GM23338 (cell line): Measurements from ENCODE around the gene ISY1. TPM values are rescaled to one million over a fixed set of nuclear protein-coding genes. Genes with fewer than 3 reads are reported as not detected.
A peak's percentile ranks its signal among the peaks of the same experiment; 100 is the strongest.

Experiments used
- ATAC-seq: fragments of 200-7000 bp; cut with Tn5 transposase; 3 replicates; pipeline ENCODE4 v1.9.1; 2020
- DNase-seq: peaks from one replicate; pipeline ENCODE4 v3.0.0-alpha.2; 2015; ENCODE audit warnings: low spot score
- H2AFZ ChIP-seq: fragments of 200-600 bp; sonication (generic); 2 replicates; pipeline ENCODE4 v1.8.0; 2016; ENCODE audit warnings: antibody characterized with exemption, mild to moderate bottlenecking, moderate library complexity
- H3F3A ChIP-seq: fragments of 200-600 bp; sonication (generic); replicated peaks from 2 replicates; pipeline ENCODE4 v1.8.0; 2017; ENCODE audit warnings: antibody characterized with exemption, mixed run types, low read depth
- H3K27ac ChIP-seq: fragments of 200-600 bp; sonication (generic); 2 replicates; pipeline ENCODE4 v1.6.1; 2016; ENCODE audit warnings: low read depth
- H3K27me3 ChIP-seq: fragments of 200-600 bp; sonication (generic); 2 replicates; pipeline ENCODE4 v1.8.0; 2016; ENCODE audit warnings: mild to moderate bottlenecking, mixed run types, moderate library complexity; ENCODE audit not compliant: insufficient read depth
- H3K36me3 ChIP-seq: fragments of 200-600 bp; sonication (generic); 2 replicates; pipeline ENCODE4 v1.8.0; 2016; ENCODE audit warnings: mild to moderate bottlenecking; ENCODE audit not compliant: insufficient read depth
- H3K4me1 ChIP-seq: fragments of 200-600 bp; sonication (generic); 2 replicates; pipeline ENCODE4 v1.8.0; 2016; ENCODE audit warnings: mild to moderate bottlenecking, moderate library complexity; ENCODE audit not compliant: insufficient read depth
- H3K4me2 ChIP-seq: fragments of 200-600 bp; sonication (generic); 2 replicates; pipeline ENCODE4 v1.7.1; 2017; ENCODE audit warnings: mixed run types
- H3K4me3 ChIP-seq: fragments of 200-600 bp; sonication (generic); 2 replicates; pipeline ENCODE4 v1.6.1; 2016; ENCODE audit warnings: mixed run types
- H3K79me2 ChIP-seq: fragments of 200-600 bp; sonication (generic); replicated peaks from 2 replicates; pipeline ENCODE4 v1.8.0; 2017; ENCODE audit warnings: mild to moderate bottlenecking; ENCODE audit not compliant: insufficient read depth
- H3K9me2 ChIP-seq: fragments of 200-600 bp; sonication (generic); 2 replicates; pipeline ENCODE4 v1.8.0; 2017; ENCODE audit not compliant: insufficient read depth
- H4K20me1 ChIP-seq: fragments of 200-600 bp; sonication (generic); replicated peaks from 2 replicates; pipeline ENCODE4 v1.8.0; 2017; ENCODE audit warnings: mild to moderate bottlenecking; ENCODE audit not compliant: insufficient read depth
- H3K27ac Mint-ChIP-seq: 2 replicates; pipeline ENCODE4 v1.8.0; 2020; ENCODE audit warnings: inconsistent platforms, mild to moderate bottlenecking, moderate library complexity, mixed read lengths
- H3K27me3 Mint-ChIP-seq: 3 replicates; pipeline ENCODE4 v1.8.0; 2022; ENCODE audit warnings: low read depth, mild to moderate bottlenecking, moderate library complexity, mixed read lengths, inconsistent platforms; ENCODE audit not compliant: insufficient read depth, poor library complexity
- H3K36me3 Mint-ChIP-seq: 3 replicates; pipeline ENCODE4 v1.8.0; 2021; ENCODE audit warnings: low read depth, mild to moderate bottlenecking, inconsistent platforms, moderate library complexity, mixed read lengths
- H3K4me1 Mint-ChIP-seq: 3 replicates; pipeline ENCODE4 v1.8.0; 2020; ENCODE audit warnings: mild to moderate bottlenecking, inconsistent platforms, mixed read lengths
- H3K4me3 Mint-ChIP-seq: 3 replicates; pipeline ENCODE4 v1.8.0; 2021; ENCODE audit warnings: moderate library complexity, mild to moderate bottlenecking, inconsistent platforms, mixed read lengths
- H3K9me3 Mint-ChIP-seq: 3 replicates; pipeline ENCODE4 v1.8.0; 2020; ENCODE audit warnings: moderate library complexity, mild to moderate bottlenecking, inconsistent platforms, mixed read lengths
- EZH2phosphoT487 ChIP-seq: fragments of 200-600 bp; sonication (generic); IDR thresholded peaks from one replicate; pipeline ENCODE4 v1.8.1; 2018; ENCODE audit warnings: antibody characterized with exemption; ENCODE audit not compliant: unreplicated experiment
- NANOG ChIP-seq: IDR thresholded peaks from 2 replicates; pipeline ENCODE4 v1.6.1; 2016; ENCODE audit warnings: antibody characterized with exemption, borderline replicate concordance
- ZNF114 ChIP-seq: fragments of 250-450 bp; sonication (Bioruptor Pico); IDR thresholded peaks from 2 replicates; pipeline ENCODE4 v1.5.0; 2020; ENCODE audit warnings: mild to moderate bottlenecking, moderate library complexity
- ZNF331 ChIP-seq: fragments of 250-450 bp; sonication (Bioruptor Pico); IDR thresholded peaks from 2 replicates; pipeline ENCODE4 v1.5.0; 2020; ENCODE audit warnings: low read depth, mild to moderate bottlenecking, moderate library complexity
- polyA plus RNA-seq: library from polyadenylated mRNA; unstranded; fragments of >200 nt; fragmentation: Nextera tagmentation; extraction: Ambion mirVana; gene quantifications from 2 replicates; pipeline ENCODE4 v1.2.1, GENCODE V29; 2016
- total RNA-seq: library from RNA; depleted of rRNA; stranded (reverse); fragments of >200 nt; shearing (Covaris generic); gene quantifications from 2 replicates; pipeline ENCODE4 v1.2.3, GENCODE V29; 2014
- TF ChIP-seq, protein P1 (sequence below): fragments of 250-450 bp; sonication (Bioruptor Pico); IDR thresholded peaks from 2 replicates; pipeline ENCODE4 v1.5.0; 2020; ENCODE audit warnings: mild to moderate bottlenecking, moderate library complexity

Gene ISY1
- total and polyA plus RNA-seq, 2 experiments from 2014 or later: 11.3 to 23.6 TPM

DNA sequence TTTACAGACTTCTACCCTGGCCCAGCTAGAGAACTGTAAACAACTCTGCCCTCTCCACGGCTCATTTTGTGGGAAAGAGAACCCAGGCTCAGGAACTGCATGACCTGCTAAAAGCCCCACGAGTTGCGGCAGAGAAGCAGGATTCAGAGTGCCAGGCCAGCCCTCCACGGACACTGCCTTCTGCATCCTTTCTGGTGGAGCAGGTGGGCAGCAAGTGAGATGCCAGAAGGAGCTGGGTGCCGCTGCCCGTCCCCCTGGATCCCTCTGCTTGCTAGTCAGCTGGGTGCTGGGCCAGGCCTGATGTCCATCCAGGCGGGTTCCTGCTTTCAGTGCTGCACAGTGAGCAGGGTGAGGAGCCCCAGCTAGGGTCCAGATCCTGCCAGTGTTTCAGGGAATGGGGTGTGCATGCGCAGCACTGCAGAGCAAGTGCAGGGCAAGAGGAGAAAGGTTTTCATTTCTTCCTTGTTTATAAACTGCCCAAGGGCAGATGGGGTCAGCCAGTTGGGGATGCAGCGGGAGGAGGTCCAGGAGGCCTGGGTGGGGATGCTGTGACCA, 34.1 kb downstream of the ISY1 start:
- H3K4me3 ChIP-seq: no peak overlapping the region
- ATAC-seq: no peak
- no peaks in the 10 kb centered on the region for H3K9me2 ChIP-seq
- no peak overlapping the region for H2AFZ ChIP-seq
- H3F3A ChIP-seq: peaks cover 8% of the 10 kb centered on the region
- Mint-ChIP-seq H3K4me1 (peaks cover 10% of the 10 kb centered on the region), H3K9me3 (no peaks in the 10 kb centered on the region; the same call in 2 of the 3 replicates), H3K4me3 (no peak overlapping the region), H3K36me3 (peaks cover 16% of the 10 kb centered on the region), H3K27me3 (peaks cover 17% of the 10 kb centered on the region), H3K27ac (no peak overlapping the region)
- TF ChIP-seq, protein P1, sequence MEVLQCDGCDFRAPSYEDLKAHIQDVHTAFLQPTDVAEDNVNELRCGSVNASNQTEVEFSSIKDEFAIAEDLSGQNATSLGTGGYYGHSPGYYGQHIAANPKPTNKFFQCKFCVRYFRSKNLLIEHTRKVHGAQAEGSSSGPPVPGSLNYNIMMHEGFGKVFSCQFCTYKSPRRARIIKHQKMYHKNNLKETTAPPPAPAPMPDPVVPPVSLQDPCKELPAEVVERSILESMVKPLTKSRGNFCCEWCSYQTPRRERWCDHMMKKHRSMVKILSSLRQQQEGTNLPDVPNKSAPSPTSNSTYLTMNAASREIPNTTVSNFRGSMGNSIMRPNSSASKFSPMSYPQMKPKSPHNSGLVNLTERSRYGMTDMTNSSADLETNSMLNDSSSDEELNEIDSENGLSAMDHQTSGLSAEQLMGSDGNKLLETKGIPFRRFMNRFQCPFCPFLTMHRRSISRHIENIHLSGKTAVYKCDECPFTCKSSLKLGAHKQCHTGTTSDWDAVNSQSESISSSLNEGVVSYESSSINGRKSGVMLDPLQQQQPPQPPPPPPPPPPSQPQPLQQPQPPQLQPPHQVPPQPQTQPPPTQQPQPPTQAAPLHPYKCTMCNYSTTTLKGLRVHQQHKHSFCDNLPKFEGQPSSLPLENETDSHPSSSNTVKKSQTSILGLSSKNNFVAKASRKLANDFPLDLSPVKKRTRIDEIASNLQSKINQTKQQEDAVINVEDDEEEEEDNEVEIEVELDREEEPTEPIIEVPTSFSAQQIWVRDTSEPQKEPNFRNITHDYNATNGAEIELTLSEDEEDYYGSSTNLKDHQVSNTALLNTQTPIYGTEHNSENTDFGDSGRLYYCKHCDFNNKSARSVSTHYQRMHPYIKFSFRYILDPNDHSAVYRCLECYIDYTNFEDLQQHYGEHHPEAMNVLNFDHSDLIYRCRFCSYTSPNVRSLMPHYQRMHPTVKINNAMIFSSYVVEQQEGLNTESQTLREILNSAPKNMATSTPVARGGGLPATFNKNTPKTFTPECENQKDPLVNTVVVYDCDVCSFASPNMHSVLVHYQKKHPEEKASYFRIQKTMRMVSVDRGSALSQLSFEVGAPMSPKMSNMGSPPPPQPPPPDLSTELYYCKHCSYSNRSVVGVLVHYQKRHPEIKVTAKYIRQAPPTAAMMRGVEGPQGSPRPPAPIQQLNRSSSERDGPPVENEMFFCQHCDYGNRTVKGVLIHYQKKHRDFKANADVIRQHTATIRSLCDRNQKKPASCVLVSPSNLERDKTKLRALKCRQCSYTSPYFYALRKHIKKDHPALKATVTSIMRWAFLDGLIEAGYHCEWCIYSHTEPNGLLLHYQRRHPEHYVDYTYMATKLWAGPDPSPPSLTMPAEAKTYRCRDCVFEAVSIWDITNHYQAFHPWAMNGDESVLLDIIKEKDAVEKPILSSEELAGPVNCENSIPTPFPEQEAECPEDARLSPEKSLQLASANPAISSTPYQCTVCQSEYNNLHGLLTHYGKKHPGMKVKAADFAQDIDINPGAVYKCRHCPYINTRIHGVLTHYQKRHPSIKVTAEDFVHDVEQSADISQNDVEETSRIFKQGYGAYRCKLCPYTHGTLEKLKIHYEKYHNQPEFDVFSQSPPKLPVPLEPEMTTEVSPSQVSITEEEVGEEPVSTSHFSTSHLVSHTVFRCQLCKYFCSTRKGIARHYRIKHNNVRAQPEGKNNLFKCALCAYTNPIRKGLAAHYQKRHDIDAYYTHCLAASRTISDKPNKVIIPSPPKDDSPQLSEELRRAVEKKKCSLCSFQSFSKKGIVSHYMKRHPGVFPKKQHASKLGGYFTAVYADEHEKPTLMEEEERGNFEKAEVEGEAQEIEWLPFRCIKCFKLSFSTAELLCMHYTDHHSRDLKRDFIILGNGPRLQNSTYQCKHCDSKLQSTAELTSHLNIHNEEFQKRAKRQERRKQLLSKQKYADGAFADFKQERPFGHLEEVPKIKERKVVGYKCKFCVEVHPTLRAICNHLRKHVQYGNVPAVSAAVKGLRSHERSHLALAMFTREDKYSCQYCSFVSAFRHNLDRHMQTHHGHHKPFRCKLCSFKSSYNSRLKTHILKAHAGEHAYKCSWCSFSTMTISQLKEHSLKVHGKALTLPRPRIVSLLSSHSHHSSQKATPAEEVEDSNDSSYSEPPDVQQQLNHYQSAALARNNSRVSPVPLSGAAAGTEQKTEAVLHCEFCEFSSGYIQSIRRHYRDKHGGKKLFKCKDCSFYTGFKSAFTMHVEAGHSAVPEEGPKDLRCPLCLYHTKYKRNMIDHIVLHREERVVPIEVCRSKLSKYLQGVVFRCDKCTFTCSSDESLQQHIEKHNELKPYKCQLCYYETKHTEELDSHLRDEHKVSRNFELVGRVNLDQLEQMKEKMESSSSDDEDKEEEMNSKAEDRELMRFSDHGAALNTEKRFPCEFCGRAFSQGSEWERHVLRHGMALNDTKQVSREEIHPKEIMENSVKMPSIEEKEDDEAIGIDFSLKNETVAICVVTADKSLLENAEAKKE (CRISPR knock-in tag): no peak
- no peak overlapping the region for H3K4me2 ChIP-seq
- no peaks in the 10 kb centered on the region for H3K79me2 ChIP-seq
- H3K27ac ChIP-seq: no peak overlapping the region
- 0 out of 2 replicates have a peak, but pooled peaks cover 4% of the 10 kb centered on the region for H3K36me3 ChIP-seq
- DNase-seq: no peak
- no peaks in the 10 kb centered on the region for H3K27me3 ChIP-seq
- H4K20me1 ChIP-seq: no peaks in the 10 kb centered on the region
- H3K4me1 ChIP-seq: peaks cover 8% of the 10 kb centered on the region; the same call in 1 of the 2 replicates

DNA sequence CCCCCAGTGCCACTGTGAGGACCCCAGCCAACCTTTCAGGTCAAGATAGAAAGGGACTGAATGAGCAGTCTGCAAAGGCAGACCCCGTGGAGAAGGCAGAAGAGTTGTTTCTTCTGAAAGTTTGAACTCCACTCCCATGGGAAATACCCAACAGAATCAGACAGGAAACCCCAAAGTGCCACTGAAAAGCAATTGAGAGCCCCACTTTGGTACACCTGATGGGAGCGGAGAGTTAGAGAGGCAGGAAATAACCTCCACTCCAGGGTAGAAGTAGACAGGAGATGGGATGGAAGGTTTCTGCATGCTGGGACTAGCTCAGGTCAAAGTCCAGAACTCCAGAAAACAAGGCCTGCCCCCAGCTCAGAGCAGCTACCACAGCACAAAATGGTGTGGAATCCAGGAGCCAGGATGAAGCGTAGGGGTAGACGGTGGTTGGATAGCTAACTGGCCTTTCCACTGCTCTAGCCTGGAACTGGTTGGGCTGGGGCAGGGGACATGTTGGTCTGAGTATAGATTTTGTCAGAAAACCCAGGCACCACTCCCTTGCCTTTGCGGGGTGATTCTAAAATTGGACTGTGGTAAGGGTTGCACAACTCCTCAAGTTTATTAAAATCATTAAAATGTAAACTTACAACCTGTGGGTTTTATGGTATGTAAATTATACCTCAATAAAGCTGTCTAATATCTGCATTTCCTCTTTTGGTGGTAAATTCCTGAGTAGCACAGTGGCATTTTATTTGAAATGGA, 37.4 kb downstream of the ISY1 start:
- DNase-seq (no peak), ATAC-seq (no peak)
- peaks cover 28% of the 10 kb centered on the region for H3K4me1 Mint-ChIP-seq
- H3K27ac Mint-ChIP-seq: no peak overlapping the region
- Histone ChIP-seq H3K27me3 (no peaks in the 10 kb centered on the region), H3K4me3 (peak overlapping the region; percentile 92; the same call in 1 of the 2 replicates), H3K27ac (no peak overlapping the region), H3K9me2 (no peaks in the 10 kb centered on the region), H3K79me2 (peaks cover 18% of the 10 kb centered on the region), H3F3A (peaks cover 8% of the 10 kb centered on the region), H3K36me3 (no peaks in the 10 kb centered on the region), H3K4me1 (peaks cover 26% of the 10 kb centered on the region), H4K20me1 (no peaks in the 10 kb centered on the region), H3K4me2 (peak overlapping the region; percentile 97), H2AFZ (no peak overlapping the region)
- peak overlapping the region; percentile 29; the same call in 2 of the 3 replicates for H3K4me3 Mint-ChIP-seq
- peaks cover 22% of the 10 kb centered on the region for H3K27me3 Mint-ChIP-seq
- no peaks in the 10 kb centered on the region for H3K36me3 Mint-ChIP-seq
- no peaks in the 10 kb centered on the region; the same call in 2 of the 3 replicates for H3K9me3 Mint-ChIP-seq
- no peak for TF ChIP-seq ZNF331
- no peak for TF ChIP-seq NANOG
- TF ChIP-seq EZH2phosphoT487: no peak
- TF ChIP-seq ZNF114 (CRISPR knock-in tag): no peak
